GM12872 (cell line): ENCODE data around the gene SLC39A13.

Source experiments
- CTCF ChIP-seq: IDR thresholded peaks from 3 replicates; pipeline ENCODE4 v1.5.1; 2011; ENCODE audit warnings: low read depth, mild to moderate bottlenecking, low read length, moderate library complexity; ENCODE audit not compliant: insufficient read depth

The SLC39A13 gene

GRCh38 chr11:47451990-47452389 lies 43.6 kb downstream of the SLC39A13 start:
- no peak for TF ChIP-seq CTCF

GRCh38 chr11:47453365-47453764 lies 45.0 kb downstream of the SLC39A13 start:
- no peak for TF ChIP-seq CTCF

DNA sequence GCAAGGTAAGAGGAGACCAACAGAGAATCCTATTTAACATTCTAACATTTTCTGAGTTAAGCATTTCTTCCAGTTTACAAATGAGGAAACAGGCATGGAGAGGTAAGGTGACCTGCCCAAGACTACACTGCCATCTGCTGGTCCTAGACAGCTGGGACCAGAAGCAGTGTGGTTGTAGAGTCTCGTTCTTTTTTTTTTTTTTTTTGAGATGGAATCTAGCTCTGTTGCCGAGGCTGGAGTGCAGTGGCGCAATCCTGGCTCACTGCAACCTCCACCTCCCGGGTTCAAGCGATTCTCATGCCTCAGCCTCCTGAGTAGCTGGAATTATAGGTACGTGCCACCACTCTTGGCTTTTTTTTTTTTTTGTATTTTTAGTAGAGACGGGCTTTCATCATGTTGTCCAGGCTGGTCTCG lies 45.9 kb downstream of the SLC39A13 start:
- peak; percentile 90 for TF ChIP-seq CTCF

- TF ChIP-seq CTCF = no peak
Measured at GRCh38 chr11:47460571-47461235, 52.3 kb downstream of the SLC39A13 start.

GRCh38 chr11:47461876-47462275 lies 53.5 kb downstream of the SLC39A13 start:
- TF ChIP-seq CTCF = no peak

GRCh38 chr11:47464483-47464882 lies 56.1 kb downstream of the SLC39A13 start:
- no peak for TF ChIP-seq CTCF
